Mesenchymal stem cell (in vitro differentiated cells and primary cell): ENCODE results near the gene CFDP1.
A peak's percentile ranks its signal among the peaks of the same experiment; 100 is the strongest.
"Not testable (repeated sequence)": the region's sequence is repeated elsewhere in the genome, so short reads cannot be mapped to it uniquely, and the experiment has no call there.

Source experiments
- DNase-seq: peaks from one replicate; pipeline ENCODE4 v3.0.0-alpha.2; 2013
- H2AFZ ChIP-seq: one replicate; pipeline ENCODE4 v1.6.1; 2013; ENCODE audit warnings: low read depth, mild to moderate bottlenecking, control low read depth, inconsistent platforms, low read length, moderate library complexity
- H2AK5ac ChIP-seq: 2 replicates; pipeline ENCODE4 v1.6.1; 2013; ENCODE audit warnings: low read length, moderate library complexity, mild to moderate bottlenecking, inconsistent platforms; ENCODE audit not compliant: severe bottlenecking
- H2BK120ac ChIP-seq: one replicate; pipeline ENCODE4 v1.6.1; 2013; ENCODE audit warnings: low read depth, mild to moderate bottlenecking, inconsistent platforms, low read length, moderate library complexity
- H2BK12ac ChIP-seq, 2 experiments: one replicate each; pipeline ENCODE4 v1.6.1; 2013; ENCODE audit warnings: inconsistent platforms in 2 of 2, low read length in 2 of 2, mild to moderate bottlenecking in 2 of 2, moderate library complexity in 2 of 2, control low read depth in 1 of 2
- H2BK15ac ChIP-seq: one replicate; pipeline ENCODE4 v1.6.1; 2013; ENCODE audit warnings: mild to moderate bottlenecking, low read depth, inconsistent platforms; ENCODE audit not compliant: poor library complexity, severe bottlenecking
- H2BK5ac ChIP-seq: 2 replicates; pipeline ENCODE4 v1.6.1; 2013; ENCODE audit warnings: low read depth, mild to moderate bottlenecking, low read length, control low read depth, inconsistent platforms; ENCODE audit not compliant: poor library complexity, severe bottlenecking
- H3K14ac ChIP-seq, 2 experiments: one replicate each; pipeline ENCODE4 v1.6.1; 2013; ENCODE audit warnings: inconsistent platforms in 2 of 2, low read length in 2 of 2, control low read depth in 1 of 2, mild to moderate bottlenecking in 1 of 2, moderate library complexity in 1 of 2
- H3K18ac ChIP-seq, 2 experiments: one replicate each; pipeline ENCODE4 v1.6.1; 2013; ENCODE audit warnings: inconsistent platforms in 2 of 2, low read length in 2 of 2, control low read depth in 1 of 2, low read depth in 1 of 2, mild to moderate bottlenecking in 1 of 2
- H3K23ac ChIP-seq, 2 experiments: one replicate each; pipeline ENCODE4 v1.6.1; 2013; ENCODE audit warnings: inconsistent platforms in 2 of 2, low read length in 2 of 2, mild to moderate bottlenecking in 2 of 2, moderate library complexity in 2 of 2, control low read depth in 1 of 2
- H3K27ac ChIP-seq: 2 replicates; pipeline ENCODE4 v1.5.1; 2013; ENCODE audit warnings: mild to moderate bottlenecking, moderate library complexity, low read length, control low read depth, inconsistent platforms; ENCODE audit not compliant: poor library complexity, severe bottlenecking
- H3K27me3 ChIP-seq, 2 experiments: 2 replicates each; pipeline versions ENCODE4 v1.6.1 to v1.7.0; 2013; ENCODE audit warnings: low read length in 2 of 2, mild to moderate bottlenecking in 2 of 2, moderate library complexity in 2 of 2, control low read depth in 1 of 2, inconsistent platforms in 1 of 2; ENCODE audit not compliant: control insufficient read depth in 1 of 2, insufficient read depth in 1 of 2
- H3K36me3 ChIP-seq, 2 experiments: 2 replicates each; pipeline versions ENCODE4 v1.6.1 to v1.7.0; 2013; ENCODE audit warnings: low read length in 2 of 2, control low read depth in 1 of 2, inconsistent platforms in 1 of 2, low read depth in 1 of 2, mild to moderate bottlenecking in 1 of 2; ENCODE audit not compliant: insufficient read depth in 2 of 2, control insufficient read depth in 1 of 2
- H3K4ac ChIP-seq, 2 experiments: one replicate each; pipeline ENCODE4 v1.6.1; 2013; ENCODE audit warnings: inconsistent platforms in 2 of 2, low read length in 2 of 2, mild to moderate bottlenecking in 2 of 2, moderate library complexity in 2 of 2, control low read depth in 1 of 2, low read depth in 1 of 2
- H3K4me1 ChIP-seq: 2 replicates; pipeline ENCODE4 v1.6.1; 2013; ENCODE audit warnings: low read depth, low read length, control low read depth; ENCODE audit not compliant: control insufficient read depth, insufficient read depth
- H3K4me2 ChIP-seq: 2 replicates; pipeline ENCODE4 v1.6.1; 2013; ENCODE audit warnings: low read length, mild to moderate bottlenecking, inconsistent platforms; ENCODE audit not compliant: poor library complexity, severe bottlenecking
- H3K4me3 ChIP-seq, 2 experiments: 2 replicates each; pipeline versions ENCODE4 v1.5.1 to v1.7.0; 2013; ENCODE audit warnings: low read length in 2 of 2, mild to moderate bottlenecking in 2 of 2, control low read depth in 1 of 2, low read depth in 1 of 2; ENCODE audit not compliant: insufficient read depth in 1 of 2
- H3K79me1 ChIP-seq: replicated peaks from 2 replicates; pipeline ENCODE4 v1.6.1; 2013; ENCODE audit warnings: mild to moderate bottlenecking, control low read depth, low read length, inconsistent platforms; ENCODE audit not compliant: poor library complexity, severe bottlenecking
- H3K9ac ChIP-seq: 2 replicates; pipeline ENCODE4 v1.7.0; 2013; ENCODE audit warnings: mild to moderate bottlenecking, low read length, moderate library complexity
- H3K9me3 ChIP-seq: 2 replicates; pipeline ENCODE4 v1.7.0; 2013; ENCODE audit warnings: mild to moderate bottlenecking, low read length; ENCODE audit not compliant: control insufficient read depth
- H4K8ac ChIP-seq: one replicate; pipeline ENCODE4 v1.6.1; 2013; ENCODE audit warnings: inconsistent platforms, mild to moderate bottlenecking, low read length, moderate library complexity
- H4K91ac ChIP-seq: one replicate; pipeline ENCODE4 v1.6.1; 2013; ENCODE audit warnings: mild to moderate bottlenecking, low read length, inconsistent platforms
- WGBS: methylation state at CpG from one replicate; pipeline ENCODE4 v1.1.7; 2013; ENCODE audit warnings: mixed read lengths; 5-methylcytosine and 5-hydroxymethylcytosine counted together

Gene CFDP1

DNA sequence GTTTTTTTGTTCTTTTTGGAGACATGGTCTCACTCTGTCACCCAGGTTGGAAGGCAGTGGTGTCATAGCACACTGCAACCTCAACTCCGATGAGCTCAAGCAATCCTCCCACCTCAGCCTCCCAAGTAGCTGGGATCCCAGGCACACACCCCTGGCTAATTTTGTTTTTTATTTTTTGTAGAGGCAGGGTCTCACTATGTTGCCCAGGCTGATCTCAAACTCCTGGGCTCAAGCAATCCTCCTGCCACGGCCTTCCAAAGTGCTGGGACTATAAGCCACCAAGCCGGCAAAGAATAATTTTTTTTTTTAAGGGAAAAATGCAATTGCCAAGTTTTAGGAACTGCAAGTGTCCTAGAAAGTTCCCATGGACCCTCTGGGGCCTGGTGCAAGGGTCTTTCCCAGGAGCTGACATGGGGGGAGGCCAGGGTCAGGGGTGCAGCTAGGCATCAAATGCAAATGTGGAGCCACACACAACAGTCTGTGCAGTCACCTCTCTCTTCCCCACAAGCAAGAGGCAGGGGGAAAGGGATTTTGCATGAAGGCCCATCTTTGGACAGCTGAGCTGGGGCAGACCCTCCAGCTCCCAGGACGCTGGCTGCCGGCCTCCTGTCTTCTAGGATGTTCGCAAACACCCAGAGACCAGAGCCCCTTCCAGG lies 161.7 kb downstream of the CFDP1 start:
- H3K27ac ChIP-seq = peak overlapping the region; percentile 46
- peak overlapping the region; percentile 82 for H2AK5ac ChIP-seq
- no peaks in the 10 kb centered on the region for H3K36me3 ChIP-seq
- WGBS = 49% methylated on average over 5 of the region's 6 CpGs
- no peaks in the 10 kb centered on the region for H3K27me3 ChIP-seq
- no peak overlapping the region for H3K9ac ChIP-seq
- peak overlapping the region; percentile 28 to 93 for H3K18ac ChIP-seq
- H2BK12ac ChIP-seq = peak overlapping the region in 1 of 2 experiments; percentile 57
- H3K9me3 ChIP-seq = no peaks in the 10 kb centered on the region
- H3K79me1 ChIP-seq = peaks cover 9% of the 10 kb centered on the region
- no peak for DNase-seq
- peak overlapping the region; percentile 31 for H2AFZ ChIP-seq
- H3K4me1 ChIP-seq = peaks cover 33% of the 10 kb centered on the region
- no peak overlapping the region for H3K4me3 ChIP-seq
- H2BK120ac ChIP-seq = no peak overlapping the region
- H3K4me2 ChIP-seq = peak overlapping the region; percentile 58
- no peak overlapping the region for H2BK5ac ChIP-seq
- no peak overlapping the region for H2BK15ac ChIP-seq
- peak overlapping the region; percentile 66 for H4K8ac ChIP-seq
- H4K91ac ChIP-seq = no peak overlapping the region
- H3K14ac ChIP-seq = no peak overlapping the region
- H3K23ac ChIP-seq = peak overlapping the region in 1 of 2 experiments; percentile 9
- no peak overlapping the region for H3K4ac ChIP-seq

DNA sequence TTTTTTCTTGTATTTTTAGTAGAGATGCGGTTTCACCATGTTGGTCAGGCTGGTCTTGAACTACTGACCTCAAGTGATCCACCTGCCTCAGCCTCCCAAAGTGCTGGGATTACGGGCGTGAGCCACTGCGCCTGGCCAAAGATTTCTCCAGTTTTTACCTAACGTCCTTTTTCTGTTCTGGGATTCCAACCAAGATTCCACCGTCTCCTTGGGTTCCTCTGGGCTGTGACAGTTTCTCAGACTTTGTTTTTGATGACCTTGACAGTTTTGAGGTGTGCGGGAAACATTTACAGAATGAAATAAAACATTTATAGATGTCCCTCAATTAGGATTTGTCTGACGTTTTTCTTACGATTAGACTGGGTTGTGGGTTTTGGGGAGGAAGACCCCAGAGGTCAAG lies 163.9 kb downstream of the CFDP1 start:
- H2BK120ac ChIP-seq, H3K27me3 ChIP-seq, H2BK5ac ChIP-seq, H4K8ac ChIP-seq, H2AFZ ChIP-seq, H3K36me3 ChIP-seq, H2BK12ac ChIP-seq, H3K9me3 ChIP-seq, H3K4me3 ChIP-seq, H3K14ac ChIP-seq, H3K4me2 ChIP-seq, H3K23ac ChIP-seq, H4K91ac ChIP-seq, DNase-seq, H3K4ac ChIP-seq, H3K9ac ChIP-seq, H2BK15ac ChIP-seq, H3K18ac ChIP-seq, H3K27ac ChIP-seq: not testable (repeated sequence)
- Histone ChIP-seq H3K79me1 (peaks cover 12% of the 10 kb centered on the region), H2AK5ac (peak overlapping the region; percentile 3), H3K4me1 (peaks cover 41% of the 10 kb centered on the region)
- 98% methylated on average over 8 of the region's 9 CpGs for WGBS

DNA sequence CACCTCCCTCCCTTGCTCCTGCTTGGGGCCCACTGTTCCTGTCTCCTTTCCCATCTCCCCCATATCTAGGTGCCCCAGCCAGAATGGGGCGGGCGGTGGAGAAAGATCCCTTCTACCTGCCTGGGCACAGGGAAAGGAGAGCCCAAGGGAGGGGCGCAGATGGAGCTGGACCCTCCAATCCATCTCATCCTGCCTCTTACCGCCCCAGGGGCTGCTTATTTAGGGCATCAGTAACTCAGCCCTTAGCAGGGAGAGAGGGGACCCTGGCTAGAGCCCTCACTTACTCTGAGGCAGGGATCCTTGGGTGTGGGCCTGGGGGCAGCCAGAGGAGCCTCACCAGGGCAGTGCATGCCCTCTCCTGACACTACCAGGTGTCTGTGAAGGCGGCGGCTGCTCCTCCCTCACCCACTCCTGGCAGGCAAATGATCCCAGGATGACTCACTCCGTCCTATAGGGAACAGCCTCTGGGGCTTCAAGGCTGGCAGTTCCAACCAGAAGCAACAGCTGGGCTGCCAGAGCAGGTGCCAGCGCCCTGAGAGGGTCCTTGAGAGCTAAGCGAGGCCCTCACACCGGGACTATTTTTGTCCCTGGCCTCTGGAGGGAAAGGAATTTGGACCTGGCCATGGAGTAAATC lies 165.6 kb downstream of the CFDP1 start:
- DNase-seq = peak; percentile 76
- H2BK5ac ChIP-seq = no peak overlapping the region
- peak overlapping the region; percentile 18 for H4K91ac ChIP-seq
- H3K36me3 ChIP-seq = peaks cover 2 to 15% of the 10 kb centered on the region in 2 experiments
- H3K79me1 ChIP-seq = peaks cover 12% of the 10 kb centered on the region
- H3K27ac ChIP-seq = peak overlapping the region; percentile 13
- peak overlapping the region; percentile 97 for H2AK5ac ChIP-seq
- no peak overlapping the region for H2AFZ ChIP-seq
- no peak overlapping the region for H3K4me3 ChIP-seq
- H3K9ac ChIP-seq = no peak overlapping the region
- H2BK12ac ChIP-seq = peak overlapping the region in 1 of 2 experiments; percentile 71
- peak overlapping the region in 1 of 2 experiments; percentile 48 for H3K4ac ChIP-seq
- no peaks in the 10 kb centered on the region for H3K27me3 ChIP-seq
- 51% methylated on average over 8 of the region's 10 CpGs for WGBS
- no peak overlapping the region for H3K14ac ChIP-seq
- H3K9me3 ChIP-seq = no peaks in the 10 kb centered on the region
- H3K4me1 ChIP-seq = peaks cover 51% of the 10 kb centered on the region
- H4K8ac ChIP-seq = peak overlapping the region; percentile 14
- no peak overlapping the region for H2BK120ac ChIP-seq
- peak overlapping the region in 1 of 2 experiments; percentile 73 for H3K23ac ChIP-seq
- no peak overlapping the region for H3K4me2 ChIP-seq
- peak overlapping the region; percentile 41 for H2BK15ac ChIP-seq
- no peak overlapping the region for H3K18ac ChIP-seq
